ENCODE results near the gene CAPN5. TPM values are rescaled to one million over a fixed set of nuclear protein-coding genes. Genes with fewer than 3 reads are reported as not detected.
"Not testable (repeated sequence)": the region's sequence is repeated elsewhere in the genome, so short reads cannot be mapped to it uniquely, and the experiment has no call there.

The CAPN5 gene
- total RNA-seq, 1 experiment from 2014 or later = 5.5 TPM

DNA sequence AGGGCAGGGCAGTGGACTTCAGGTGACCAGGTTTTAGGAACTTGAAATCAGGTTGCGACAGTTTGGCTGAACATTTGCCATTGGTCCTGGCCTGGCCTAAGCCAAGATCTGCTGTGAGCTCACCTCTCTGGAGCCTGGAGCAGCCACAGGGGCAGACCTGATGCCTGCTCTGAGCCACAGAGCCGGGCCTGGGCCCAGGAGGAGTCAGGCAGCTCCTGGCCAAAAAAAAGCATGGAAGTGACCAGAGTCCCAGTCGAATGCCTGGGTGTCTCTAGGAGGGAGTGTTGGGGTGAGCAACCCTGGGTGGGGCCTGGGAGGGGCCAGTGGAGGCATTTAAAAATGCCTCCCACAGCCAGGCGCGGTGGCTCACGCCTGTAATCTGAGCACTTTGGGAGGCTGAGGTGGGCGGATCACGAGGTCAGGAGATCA is 29.8 kb downstream of the CAPN5 start:
- DNase-seq (ENCODE audit: low read depth) = no peak

DNA sequence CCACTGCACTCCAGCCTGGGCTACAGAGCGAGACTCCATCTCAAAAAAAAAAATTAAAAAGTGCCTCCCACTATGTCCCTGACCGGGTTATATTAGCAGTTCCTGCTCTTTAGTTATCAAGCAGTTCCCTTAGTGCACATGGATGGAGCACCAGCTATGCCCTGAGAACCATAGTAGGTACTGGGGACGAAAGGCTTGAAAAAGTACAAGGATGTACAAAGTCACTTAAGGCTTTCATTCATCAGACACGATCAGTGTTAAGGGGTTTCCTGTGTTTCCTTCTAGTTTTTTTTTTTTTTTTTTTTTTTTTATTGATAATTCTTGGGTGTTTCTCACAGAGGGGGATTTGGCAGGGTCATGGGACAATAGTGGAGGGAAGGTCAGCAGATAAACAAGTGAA is 30.4 kb downstream of the CAPN5 start:
- not testable (repeated sequence) for DNase-seq (ENCODE audit: low read depth)

DNA sequence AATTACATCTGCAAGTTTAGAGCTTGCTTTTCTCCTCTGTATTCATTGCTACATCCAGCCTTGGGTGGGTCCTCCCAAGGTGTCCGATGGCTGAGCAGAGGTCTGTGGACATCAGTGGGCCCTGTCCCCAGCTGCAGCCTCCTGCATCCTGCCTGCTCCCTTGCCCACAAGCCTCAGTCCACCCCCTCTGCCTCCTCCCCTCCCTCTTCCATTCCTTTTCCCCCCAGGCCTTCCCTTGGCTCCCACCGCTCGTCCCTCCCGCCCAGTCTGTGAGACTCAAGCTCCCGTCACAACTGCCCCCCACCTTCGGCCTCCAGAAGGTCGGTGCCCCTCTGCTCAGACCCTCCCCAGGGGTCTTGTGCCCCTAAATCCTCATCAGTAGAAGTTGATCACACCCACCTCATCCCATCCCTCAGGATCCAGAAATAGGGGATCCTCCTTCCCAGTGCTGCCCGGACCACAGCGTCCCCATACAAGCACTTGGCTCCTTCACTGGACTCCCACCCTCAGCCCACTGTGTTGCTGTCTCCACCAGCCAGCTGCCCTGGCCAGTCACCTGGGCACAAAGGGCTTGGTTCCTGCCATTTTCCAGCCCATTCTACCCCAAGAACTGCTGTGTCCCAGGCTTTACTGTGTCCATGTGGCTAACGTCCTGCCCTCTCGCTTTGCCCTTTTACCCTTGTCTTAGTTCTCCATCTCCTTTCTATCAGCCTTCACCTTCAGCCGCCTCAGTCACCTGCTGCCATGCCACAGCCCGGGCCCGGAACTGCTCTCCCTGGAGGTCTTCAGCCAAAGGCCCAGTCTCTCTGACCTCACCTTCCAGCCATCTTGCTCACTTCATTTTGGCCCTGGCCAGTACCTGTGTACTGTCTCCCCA is 33.6 kb downstream of the CAPN5 start:
- DNase-seq (ENCODE audit: low read depth) = no peak

DNA sequence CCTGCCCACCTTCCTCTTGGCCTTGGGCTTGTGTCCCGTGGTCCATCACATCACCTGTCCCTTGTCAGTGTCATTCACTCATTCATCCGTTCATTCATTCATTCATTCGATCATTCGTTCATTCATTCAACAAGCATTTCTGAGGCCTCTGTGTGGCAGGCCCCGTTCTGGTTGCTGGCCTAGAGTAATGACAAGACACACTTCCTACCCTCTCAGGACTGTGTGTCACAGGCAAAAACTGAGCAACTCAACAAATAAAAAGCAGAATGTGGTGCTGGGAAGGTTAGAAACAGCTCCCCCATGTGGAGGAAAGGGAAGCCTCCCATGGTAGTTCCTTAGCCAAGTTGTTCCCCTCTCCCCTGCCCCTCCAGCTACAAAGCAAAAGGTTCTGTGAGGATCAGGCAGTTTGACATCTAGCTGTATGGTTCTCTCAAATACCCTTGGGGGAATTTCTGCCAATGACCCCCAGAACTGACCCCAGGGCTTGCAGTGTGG is 34.3 kb downstream of the CAPN5 start:
- DNase-seq (ENCODE audit: low read depth) = peak; percentile 26

DNA sequence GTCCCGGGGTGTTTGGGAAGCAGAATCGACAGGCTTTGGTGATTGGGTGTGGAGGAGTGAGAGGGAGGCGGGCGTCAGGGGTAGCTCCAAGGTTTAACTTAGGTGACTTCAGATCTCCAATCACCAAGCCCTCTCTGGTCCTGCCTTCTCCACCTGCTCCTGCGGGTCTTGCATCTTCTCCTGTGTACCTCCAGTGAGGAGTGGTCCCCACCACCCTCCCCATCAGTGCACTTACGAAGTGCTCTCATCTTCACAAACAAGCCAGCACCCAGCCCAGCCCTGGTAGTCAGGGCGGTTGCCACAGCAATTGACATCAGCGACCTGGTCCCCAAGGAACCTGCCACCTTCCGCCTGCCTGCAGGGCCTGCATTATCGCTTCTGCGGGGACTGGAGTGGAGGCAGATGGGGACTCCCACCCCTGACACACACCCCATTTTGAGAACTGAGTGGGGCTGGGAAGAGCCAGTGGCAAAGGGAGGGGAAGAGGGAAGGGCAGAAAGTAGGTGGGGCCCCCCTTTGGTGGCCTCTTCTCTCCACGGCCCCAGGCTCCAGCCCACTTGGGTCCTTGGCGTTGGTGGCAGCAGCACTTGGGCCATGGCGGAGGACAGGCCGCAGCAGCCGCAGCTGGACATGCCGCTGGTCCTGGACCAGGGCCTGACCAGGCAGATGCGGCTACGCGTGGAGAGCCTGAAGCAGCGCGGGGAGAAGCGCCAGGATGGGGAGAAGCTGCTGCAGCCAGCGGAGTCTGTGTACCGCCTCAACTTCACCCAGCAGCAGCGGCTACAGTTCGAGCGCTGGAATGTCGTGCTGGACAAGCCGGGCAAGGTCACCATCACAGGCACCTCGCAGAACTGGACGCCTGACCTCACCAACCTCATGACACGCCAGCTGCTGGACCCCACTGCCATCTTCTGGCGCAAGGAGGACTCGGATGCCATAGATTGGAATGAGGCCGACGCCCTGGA is 35.8 kb downstream of the CAPN5 start, which contains the start of gene OMP:
TSS of gene OMP (plus strand) at position 595 of the 965 bp plus-strand sequence. CDS start at position 595, 0 bp downstream.
- no peak for DNase-seq (ENCODE audit: low read depth)

DNA sequence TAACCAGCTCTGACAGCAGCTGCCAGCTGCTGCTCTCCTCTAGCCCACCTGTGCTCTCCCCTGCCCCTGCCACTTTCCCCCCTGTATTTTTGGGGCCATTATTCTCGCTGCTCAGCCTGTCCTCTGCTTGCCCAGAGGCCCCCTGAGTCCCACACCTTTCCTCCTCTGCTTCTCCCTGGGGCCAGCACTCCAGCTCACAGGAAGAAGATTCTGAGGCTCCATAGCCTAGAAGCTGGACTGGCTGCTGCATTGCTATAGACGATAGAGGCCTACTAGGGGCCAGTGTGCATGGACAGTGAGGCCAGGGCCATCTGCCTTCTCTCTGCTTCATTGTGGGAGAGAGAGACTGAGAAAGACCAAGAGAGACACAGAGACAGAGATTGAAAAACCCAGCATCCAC is 36.5 kb downstream of the CAPN5 start:
- DNase-seq (ENCODE audit: low read depth) = no peak

DNA sequence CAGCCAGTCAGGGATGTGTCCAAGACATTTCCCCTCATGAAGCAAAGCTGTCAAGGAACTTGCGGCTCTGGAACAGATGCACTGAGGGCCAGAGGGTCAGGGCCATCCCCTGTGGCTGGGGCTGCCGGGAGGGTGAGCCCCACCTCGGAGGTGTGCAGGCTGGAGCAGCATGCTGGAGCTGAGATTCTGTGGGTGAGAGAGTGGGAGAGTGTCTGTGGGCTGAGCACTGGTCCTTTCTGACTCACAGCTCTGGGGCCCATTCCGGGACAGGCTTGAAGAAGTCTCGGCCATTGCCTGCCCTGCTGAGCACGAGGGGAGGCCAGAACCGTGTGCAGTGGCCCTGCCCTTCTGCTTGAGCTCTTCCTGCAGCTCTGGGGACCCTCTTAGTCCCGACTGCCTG is 38.0 kb downstream of the CAPN5 start:
- no peak for DNase-seq (ENCODE audit: low read depth)

DNA sequence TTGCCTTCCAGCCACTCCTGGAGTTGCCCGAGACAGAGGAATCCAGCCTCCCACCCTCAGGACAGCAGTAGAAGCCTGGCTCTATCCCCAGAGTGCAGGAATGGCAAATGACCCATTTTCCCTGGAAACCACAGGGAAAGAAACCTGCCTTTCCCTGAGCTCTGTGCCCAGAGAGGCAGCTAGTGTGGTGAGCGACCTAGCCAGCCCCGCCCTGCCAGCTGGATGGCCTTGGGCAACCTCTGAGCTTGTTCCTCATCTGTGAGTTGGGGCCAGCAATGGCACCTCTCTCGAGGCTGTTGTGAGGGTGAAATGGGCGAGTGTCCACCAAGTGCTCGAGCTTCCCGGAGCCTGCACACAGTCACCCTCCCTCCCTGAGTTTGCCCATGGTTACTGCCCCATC is 39.5 kb downstream of the CAPN5 start:
- peak; percentile 38 for DNase-seq (ENCODE audit: low read depth)

DNA sequence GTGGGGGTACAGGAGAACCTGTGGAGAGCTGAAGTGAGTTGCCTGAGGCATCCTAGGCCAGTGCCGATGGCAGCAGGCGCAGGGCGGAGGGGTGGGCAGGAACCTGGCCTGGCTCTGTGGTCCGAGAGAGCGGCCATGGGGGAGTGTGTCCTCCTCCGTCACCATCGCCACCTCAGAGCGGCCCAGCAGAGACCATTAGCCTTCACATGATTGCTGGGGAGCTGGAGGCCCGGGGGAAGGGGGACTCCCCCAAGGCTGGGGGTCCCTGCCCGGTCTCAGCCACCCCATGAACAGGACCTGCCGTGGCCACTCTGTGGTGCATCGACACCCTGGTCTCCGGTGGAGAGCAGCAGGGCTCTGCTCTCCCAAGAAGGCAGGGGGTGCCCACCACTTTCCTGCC is 40.0 kb downstream of the CAPN5 start:
- no peak for DNase-seq (ENCODE audit: low read depth)

DNA sequence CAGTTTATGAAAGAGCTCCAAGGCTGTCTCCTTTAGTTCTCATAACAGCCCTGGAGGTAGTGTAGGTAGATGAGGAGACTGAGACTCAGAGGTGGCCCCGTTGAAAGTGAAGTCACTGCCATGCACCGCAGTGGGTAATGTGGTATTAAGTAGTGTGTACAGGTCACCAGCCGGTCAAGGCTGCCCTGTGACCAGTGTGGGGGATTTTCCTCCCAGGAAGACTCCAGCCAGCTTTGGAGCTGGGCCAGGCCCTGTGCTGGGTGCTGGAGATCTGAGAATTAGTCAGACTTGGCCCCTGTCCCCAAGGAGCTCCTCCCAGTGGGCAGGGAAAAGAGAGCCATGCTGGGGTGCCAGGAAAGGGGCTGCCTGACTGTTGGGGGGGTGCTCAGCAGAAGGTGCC is 41.2 kb downstream of the CAPN5 start:
- peak; percentile 89 for DNase-seq (ENCODE audit: low read depth)

DNA sequence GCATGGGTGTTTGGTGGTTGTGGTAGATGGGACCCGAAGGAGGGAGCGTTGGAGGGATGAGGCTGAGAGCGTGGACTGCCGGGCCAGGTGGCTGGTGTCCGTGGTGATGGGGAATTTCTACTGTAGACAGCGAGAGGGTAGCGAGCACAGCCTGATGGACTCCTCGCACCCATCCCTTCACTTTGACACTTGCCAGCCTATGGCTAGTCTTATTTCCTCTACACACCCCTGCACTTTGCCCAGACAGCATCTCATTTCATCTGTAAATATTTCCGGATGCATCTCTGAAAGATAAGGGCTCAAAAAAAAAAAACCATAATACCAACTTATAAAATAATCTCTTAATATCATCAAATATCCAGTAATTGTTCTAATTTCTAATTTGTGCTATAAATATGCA is 41.7 kb downstream of the CAPN5 start:
- no peak for DNase-seq (ENCODE audit: low read depth)

DNA sequence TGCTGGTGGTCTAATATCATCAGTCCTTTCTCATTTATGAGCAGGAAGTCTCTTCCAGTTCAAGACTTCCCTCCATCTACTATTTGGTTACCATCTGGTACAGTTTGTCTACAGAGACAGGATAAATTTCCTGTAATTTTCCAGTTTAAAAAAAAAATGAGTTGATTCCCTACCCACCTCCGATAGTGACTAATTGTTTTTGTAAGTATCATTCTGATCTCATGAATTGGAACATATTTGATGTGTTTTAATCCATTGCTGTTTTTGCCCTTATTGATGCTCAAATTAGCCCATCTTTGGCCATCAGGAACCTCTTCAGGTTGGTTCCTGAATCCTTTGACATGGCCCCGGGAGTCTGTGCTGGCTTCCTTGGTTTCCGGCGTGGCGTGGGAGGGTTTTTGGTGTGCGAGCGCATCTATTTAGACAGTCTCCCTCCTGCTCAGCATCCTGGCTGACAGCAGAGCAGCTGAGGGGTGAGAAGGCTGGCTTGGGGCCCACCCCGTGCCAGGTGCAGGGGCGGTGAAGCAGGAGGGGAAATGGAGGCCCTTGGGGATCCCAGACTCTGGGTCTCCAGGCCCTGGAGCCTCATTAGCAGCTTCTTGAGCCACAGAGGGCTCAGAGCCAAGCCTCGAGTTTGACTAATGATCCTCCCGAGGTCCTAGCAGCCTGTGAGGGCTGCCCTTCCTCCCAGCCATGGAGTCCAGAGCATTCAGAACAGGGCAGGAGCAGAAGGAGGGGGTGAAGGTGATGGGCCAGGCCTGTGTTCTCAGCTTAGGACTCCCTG is 42.7 kb downstream of the CAPN5 start:
- peak; percentile 54 for DNase-seq (ENCODE audit: low read depth)

DNA sequence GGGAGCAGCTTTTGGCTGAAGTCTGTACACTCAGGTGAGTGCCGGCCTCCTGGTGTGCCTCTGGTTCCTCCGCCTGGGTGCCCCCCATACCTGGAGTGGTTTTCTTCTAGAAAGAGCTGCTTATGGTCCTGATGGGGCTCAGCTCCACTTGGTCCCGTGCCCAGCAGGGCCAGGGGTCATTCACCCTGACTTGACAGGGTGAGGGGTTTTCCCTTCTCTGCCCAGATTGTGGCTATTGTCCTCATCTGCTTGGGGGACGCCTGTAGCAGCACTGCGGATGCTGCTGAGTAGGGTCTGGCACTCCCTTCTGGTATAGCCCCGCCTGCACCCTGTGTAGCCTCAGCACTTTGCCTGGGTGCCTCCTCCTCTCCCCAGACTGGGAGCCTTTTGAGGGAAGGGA is 44.1 kb downstream of the CAPN5 start:
- no peak for DNase-seq (ENCODE audit: low read depth)

DNA sequence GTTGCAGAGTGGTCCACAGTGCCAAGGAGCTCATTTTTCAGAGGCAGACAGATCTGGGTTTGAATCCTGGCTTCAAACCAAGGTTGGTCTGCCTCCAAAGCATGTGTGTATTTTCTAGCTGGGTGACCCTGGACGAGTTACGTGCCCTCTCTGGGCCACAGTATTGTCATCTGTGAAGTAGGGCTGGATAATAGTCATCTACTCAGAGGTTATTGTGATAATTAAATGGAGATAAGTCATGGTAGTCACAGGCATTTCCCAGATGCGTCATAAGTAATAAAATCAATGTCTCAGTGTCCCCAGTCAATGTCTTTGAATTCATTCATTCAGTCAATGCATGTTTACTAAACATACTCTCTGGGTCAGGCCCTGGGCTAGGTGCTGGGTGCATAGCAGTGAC is 44.5 kb downstream of the CAPN5 start:
- DNase-seq (ENCODE audit: low read depth) = peak; percentile 20

DNA sequence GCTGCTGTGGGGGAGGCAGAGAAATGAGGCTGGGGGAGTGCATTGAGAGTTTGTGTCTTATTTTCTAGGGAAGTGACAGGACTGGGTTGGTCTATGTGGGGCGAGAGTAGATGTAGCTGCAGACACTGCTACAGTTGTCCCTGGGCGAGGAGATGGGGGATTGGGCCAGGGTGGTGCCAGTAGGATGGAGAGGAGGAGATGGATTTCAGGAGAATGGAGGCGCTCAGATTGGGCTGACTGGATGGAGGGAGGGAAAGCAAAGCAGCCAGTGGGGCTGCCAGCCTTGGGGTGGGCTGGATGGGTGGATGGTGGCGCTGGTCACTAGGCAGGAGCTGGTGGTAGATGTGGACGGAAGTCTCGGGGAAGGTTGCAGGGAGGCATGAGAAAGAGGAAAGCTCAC is 45.2 kb downstream of the CAPN5 start:
- no peak for DNase-seq (ENCODE audit: low read depth)

DNA sequence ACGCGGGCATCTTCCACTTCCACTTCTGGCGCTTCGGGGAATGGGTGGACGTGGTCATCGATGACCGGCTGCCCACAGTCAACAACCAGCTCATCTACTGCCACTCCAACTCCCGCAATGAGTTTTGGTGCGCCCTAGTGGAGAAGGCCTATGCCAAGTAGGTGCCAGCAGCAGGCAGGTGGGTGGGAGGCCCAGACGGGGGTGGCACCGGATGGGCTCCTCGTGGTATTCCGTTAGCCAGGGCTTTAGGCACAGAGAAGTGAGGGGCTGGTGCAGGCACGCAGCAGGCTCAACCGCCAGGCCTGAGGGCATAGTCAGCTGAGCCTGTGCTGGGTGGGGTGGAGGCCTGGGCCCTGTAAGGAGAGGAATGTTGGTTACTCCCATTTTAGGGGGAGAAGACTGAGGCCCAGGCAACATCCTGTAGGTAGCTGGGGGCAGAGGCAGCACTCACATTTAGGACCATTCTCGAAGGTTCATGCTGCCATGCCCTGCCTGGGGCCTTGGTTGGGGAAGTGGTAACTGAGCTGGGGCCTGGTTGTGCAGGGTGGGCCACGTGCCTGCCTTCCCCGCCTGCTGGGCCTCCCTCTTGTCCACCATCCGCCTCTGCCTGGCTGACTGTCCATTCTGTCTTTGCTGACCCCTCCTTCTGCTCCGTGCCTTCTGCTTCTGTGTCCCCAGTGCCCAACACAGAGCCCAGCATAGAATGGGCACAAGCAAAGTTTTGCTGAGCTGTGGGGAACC is 46.0 kb downstream of the CAPN5 start:
- no peak for DNase-seq (ENCODE audit: low read depth)

DNA sequence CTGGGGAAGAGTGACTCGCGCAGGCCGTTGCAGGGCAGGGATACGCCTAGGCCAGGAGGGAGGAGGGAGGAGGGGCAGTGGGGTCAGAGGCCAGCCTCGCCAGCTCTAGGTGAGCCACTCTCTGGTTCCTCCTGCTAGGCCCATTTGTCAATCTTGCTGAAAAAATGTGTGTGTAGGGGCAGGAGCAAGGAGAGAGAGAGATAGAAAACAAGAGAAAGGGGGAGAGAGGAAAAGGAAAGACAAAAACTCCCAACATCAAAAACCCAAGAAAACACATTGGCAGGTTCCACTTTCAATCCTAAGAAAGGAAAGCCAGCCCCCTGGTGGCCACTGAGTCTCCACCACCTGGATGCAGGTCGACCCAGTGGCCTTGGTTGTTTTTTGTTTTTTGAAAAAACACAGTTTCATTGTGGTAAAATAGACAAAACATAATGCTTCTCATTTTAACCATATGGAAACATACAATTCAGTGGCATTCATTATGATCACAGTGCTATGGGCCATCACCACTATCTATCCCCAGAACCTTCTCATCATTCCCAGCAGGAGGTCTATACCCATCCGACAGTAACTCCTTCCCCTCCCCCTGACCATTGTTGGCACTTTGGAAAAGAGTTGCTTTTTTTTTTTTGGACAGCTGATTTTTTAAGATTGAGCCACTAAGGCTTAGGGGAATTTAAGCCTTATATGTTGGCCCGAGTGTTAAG is 46.8 kb downstream of the CAPN5 start:
- peak; percentile 39 for DNase-seq (ENCODE audit: low read depth)

DNA sequence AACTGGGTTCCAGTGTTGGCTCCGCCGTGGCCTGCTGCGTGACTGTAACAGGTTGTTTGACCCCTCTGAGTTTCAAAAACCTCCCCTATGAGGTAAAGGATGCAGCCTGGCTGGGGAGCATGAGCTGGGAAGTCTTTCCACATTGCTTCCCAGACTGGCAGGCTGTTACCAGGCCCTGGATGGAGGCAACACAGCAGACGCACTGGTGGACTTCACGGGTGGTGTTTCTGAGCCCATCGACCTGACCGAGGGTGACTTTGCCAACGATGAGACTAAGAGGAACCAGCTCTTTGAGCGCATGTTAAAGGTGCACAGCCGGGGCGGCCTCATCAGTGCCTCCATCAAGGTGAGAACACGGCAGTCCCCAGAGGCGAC is 47.3 kb downstream of the CAPN5 start:
- no peak for DNase-seq (ENCODE audit: low read depth)

DNA sequence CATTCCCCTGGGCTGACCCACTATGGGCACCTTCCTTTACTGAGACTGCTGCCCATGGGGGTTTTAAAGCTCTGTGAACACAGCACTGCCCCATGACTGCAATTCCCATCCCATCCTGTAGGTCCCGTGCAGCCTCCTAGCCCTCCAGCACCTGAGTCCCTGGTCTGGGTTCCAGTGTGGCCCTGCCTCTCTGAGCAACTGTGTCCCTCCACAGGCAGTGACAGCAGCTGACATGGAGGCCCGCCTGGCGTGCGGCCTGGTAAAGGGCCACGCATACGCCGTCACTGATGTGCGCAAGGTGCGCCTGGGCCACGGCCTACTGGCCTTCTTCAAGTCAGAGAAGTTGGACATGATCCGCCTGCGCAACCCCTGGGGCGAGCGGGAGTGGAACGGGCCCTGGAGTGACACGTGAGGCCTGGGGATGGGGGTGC is 48.4 kb downstream of the CAPN5 start:
- DNase-seq (ENCODE audit: low read depth) = no peak

DNA sequence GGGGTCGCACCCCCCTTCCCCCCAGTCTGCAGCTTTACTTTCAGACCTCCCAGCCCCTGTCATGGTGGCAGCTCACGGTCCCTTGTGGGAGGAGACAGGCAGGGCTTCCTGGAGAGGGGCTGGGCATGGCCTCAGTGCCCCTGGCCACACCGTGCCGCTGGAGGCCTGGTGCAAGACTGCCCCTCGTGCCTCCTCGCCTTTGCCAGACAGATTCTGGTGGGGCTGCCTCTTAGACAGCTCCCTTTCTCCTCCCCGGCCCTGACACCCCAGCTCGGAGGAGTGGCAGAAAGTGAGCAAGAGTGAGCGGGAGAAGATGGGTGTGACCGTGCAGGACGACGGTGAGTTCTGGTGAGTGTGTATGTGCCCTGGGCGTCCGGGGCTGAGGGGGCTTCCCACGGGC is 49.2 kb downstream of the CAPN5 start:
- no peak for DNase-seq (ENCODE audit: low read depth)

Measured in Daoy (cell line).